Measurements from ENCODE around the gene MYNN.
"Not testable (repeated sequence)": the region's sequence is repeated elsewhere in the genome, so short reads cannot be mapped to it uniquely, and the experiment has no call there.

Gene MYNN

GRCh38 chr3:169772897-169773816, at the start of gene MYNN:
Gene MYNN (plus strand): TSS chr3:169773396. CDS start chr3:169774296, 900 bp downstream.
- DNase-seq, result peak; percentile 72 to 76

DNA sequence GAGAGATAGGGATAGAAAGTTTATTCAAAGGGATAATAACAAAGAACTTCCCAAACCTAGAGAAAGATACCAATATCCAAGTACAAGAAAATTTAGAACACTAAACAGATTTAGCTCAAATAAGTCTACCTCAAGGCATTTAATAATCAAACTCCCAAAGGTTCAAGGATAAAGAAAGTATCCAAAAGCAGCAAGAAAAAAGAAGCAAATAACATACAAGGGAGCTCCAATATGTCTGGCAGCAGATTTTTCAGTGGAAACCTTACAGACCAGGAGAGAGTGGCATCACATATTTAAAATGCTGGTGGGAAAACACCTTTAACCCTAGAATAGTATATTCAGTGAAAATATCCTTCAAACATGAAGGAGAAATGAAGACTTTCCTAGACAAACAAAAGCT, 41.3 kb upstream of the MYNN start:
- not testable (repeated sequence) for DNase-seq

DNA sequence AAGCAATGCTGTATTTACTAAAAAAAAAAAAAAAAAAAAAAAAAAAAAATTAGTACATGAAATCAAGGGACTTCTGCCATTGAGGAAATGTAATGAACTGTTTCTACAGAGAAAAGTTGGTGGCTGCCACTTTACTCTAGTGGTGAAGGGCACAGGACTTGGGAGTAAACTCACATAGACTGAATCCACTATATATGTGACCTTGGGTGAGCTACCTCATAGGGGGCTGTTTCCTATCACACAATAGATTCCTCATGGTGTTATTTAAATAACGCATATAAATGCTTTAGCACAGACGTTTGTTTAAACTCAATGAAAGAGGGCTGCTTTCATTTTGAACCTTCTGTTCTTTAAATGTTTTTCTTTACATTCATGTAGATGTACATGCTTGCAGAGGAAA, 34.1 kb upstream of the MYNN start:
- no peak for DNase-seq

DNA sequence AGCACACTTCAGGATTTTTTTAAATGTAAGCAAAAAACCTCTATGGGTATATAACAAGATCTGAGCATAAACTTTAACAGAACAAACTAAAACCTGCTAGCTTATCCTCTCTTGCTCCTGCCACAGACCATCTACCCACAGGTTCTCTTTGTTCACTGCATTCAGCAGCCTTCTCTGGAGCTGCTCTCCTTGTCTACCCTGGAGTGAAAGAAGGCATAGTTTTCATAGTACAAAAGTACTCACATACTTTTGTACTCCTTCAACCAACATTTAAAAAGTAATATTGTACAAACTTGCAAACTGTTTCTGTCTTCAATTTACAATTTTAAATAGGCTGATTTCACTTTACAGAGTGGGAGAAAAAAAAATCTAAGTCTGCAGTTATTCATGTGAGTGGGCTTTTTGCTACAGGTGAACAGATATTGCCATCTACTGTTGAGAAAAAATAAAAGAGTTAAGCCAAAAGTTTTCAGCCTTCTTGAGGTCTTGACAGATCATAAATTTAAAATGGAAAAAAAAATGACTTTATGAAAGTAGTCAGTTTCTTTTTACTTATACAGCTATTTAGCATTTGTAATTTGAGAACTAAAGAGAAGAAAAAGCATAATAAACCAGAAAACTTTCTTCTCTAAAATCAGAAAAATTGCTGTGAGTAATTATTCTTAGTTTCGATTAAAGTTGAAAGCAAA, 28.7 kb upstream of the MYNN start:
- no peak for DNase-seq

GRCh38 chr3:169746924-169747323, 26.3 kb upstream of the MYNN start:
- no peak for DNase-seq

DNA sequence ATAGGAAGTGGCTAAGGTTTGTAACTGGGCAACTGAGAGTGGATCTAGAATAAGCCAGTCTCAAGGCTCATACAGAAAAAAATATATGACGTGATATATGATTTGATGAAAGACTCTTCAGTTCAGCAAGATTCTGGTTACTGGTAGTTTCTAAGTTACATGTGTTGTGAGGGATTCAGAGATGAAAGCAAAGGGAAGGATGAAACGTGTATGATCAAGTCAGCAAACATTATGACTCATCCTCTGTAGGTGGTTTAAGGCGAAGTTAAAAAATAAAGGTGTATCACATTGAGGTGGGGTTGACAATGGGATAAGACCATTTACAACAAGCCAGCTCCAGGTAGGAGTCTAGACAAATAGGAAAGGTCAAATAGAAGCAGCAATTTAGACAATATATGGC, 24.5 kb upstream of the MYNN start:
- DNase-seq, result no peak

DNA sequence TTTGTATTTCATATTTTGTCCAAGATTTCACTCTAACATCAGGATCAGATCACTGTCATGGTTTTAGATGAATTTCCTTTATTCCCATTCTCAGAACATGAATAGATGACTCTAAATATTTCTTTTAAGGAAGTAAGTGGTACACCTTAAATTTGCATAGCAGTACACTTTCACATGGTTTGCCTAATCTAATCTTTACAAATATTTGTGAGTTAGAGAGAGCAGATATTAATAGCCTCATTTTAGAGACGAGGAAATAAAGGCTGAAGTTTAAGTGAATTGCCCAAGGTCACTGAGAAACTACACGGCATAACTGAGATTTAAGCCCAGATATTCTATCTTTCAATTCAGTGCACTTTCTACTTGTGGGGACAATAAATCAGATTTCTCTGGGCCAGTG, 22.5 kb upstream of the MYNN start:
- DNase-seq, result no peak

- DNase-seq, result no peak
Measured at GRCh38 chr3:169751875-169752274, 21.3 kb upstream of the MYNN start.

DNA sequence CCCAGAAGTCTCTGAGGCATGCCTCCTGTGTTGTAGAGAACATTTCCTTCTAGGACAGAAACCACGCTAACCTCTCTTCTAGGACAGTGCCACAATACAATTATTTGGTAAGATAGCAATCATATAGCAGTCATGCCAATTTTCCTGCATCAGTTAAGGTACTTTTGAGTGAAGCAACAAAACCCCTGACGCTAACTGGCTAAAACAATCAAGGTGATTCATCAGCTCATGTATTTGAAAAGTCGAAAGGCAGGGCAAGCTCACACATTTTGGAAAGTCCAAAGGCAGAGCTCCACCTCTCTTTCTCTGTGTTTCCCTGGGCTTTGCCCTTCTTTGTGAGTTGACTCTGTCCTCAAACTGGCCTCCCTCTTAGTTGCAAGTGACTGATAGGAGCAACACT, 18.5 kb upstream of the MYNN start:
- no peak for DNase-seq

- no peak for DNase-seq
Measured at GRCh38 chr3:169755488-169755887, 17.7 kb upstream of the MYNN start.

DNA sequence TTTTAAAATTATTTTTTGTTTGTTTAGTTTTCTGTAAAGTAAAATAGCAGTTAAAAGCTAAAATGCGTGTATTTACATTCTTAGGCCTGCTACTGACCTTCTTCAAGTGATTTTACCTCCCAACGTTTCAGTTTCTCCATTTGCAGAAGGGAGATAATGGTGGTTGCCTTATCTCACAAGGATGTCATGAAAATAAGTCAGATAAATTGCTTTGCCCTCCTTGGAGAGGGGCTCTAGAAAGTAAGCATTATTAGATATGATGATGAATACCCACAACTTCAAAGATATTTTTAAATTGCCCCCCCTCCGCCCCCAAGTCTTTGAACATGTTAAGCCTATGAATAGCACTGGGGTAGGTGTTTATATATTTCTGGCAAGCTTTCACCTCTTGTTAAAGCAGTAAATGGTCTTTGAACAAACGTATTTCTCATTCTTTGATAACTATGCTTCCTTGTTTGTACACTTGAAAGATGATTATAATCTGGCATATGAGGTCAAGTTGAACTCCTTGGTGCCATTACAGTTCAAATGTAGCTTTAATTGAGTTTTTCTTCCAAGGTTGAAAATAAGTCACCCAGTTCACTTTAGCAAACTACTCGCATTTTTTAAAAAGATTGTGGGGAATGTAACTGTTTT, 14.7 kb upstream of the MYNN start:
- no peak for DNase-seq

DNA sequence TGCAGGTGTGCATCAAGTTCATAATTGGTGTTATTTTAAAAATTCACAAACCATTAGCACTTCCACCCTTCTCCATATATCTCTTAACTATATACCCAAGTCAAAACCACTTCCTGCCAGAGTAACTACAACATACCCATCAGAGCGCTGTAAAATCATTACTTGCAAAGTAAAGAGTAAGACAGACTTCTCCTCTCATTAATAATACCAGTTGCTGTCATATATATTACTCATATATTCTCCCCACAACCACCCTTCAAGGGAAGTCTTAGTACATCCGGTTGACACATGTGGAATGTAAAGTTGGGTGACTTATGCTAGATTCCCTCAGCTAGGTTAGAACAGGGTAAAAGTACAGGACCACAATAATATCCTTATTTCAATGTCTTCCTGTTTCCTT, 13.9 kb upstream of the MYNN start:
- DNase-seq, result no peak

DNA sequence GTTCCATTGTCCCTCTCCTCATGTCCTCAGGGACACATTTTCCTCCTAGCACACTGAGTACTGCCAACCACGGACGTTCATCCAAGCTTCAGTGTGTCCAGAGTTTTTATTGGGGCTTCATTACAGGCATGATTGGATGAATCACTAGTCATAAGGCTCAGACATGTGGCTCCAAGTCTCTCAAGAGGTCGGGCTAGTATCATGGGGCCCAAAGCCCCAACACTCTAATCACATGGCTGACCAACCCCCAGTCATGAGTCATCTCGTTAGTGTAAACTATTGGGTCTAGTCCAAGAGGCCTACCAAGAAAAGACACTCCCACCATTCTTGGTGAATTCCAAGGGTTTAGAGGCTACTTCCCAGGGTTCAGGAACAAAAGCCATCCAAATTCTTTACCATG, 12.7 kb upstream of the MYNN start:
- no peak for DNase-seq

- DNase-seq, result no peak
Measured at GRCh38 chr3:169764312-169764881, 8.8 kb upstream of the MYNN start.

GRCh38 chr3:169764882-169765612, 8.1 kb upstream of the MYNN start, which contains the start of gene TERC:
Gene TERC (minus strand): TSS chr3:169765060.
- peak; percentile 68 to 79 for DNase-seq

DNA sequence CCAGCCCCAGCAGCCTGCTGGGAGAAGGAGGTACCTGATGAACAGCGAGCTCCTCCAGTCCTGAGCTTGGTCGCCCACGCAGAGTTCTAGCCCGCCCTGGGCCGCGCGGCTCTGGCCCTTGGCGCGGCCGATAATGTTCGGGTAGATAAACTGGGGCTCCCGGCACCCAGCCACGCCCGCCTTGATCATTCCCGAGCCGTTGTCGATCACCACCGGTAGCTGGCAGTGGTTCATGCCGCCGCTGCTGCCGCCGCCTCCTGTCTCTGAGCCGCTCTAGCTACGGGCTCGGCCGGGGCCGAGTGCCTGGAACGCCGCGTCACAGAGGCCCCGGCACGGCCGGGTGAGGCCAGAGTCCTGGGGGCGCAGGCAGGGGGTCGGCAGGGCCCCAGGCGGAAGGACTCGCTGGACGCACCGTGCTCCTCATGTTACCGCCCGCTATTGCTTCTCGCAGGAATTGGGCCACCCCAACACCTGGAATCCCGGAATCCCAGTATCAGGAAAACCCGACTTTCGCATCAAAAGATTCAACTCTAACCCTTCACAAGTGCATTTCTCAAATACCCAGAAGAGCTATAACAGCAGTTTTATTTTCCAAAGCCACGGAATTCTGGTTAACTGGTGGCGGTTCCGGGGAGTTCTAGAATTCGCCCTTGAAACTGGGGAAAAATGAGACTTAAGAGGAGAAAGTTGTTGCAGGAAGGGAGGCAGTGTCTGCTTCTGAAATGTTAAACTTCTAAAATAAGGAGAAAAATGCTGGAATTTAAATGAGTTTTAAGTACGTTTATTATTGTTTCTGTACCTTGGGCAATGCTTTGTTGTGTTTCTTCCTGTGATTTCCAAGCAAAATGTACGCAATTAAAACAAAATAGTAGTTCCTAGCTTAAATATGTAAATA, 3.7 kb upstream of the MYNN start, which contains the start of gene ACTRT3:
TSS of gene ACTRT3 (minus strand) at position 275 of the 895 bp plus-strand sequence. CDS start at position 234, 41 bp downstream.
- no peak for DNase-seq

DNA sequence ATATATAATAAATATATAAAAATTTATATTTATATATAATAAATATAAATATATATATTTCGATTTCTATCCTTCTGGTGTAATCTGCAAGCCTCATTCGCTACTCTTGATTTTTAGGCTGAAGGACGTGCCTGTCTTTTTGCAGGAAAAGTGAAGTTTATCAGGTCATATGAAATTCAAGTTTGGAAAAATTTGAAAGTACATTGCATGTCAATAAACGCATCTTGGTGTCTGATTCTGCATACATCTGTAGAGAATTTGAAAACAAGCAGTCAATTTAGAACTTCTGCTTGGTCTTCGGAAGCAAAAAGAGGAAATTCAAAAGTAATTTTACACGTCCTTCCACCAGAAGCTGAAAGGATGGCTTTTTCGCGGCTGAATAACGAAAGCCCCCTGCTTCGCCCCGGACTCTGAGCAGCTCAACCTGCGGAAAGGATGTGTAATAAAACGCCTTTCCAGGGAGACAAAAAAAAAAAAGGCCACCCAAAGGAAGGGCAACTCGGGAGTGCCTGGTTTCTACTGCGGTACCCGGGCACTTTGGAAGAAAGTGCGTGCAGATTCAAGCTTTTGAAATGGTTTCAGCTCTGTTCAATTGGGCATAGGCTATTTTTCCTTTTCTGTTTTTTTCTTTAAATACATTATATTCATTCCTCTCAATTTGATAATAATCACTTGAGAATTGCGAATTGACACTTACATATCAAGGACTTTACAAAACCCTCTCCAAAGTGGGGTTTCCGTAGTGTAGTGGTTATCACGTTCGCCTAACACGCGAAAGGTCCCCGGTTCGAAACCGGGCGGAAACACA, 1.5 kb upstream of the MYNN start:
- DNase-seq, result peak; percentile 58 to 87

DNA sequence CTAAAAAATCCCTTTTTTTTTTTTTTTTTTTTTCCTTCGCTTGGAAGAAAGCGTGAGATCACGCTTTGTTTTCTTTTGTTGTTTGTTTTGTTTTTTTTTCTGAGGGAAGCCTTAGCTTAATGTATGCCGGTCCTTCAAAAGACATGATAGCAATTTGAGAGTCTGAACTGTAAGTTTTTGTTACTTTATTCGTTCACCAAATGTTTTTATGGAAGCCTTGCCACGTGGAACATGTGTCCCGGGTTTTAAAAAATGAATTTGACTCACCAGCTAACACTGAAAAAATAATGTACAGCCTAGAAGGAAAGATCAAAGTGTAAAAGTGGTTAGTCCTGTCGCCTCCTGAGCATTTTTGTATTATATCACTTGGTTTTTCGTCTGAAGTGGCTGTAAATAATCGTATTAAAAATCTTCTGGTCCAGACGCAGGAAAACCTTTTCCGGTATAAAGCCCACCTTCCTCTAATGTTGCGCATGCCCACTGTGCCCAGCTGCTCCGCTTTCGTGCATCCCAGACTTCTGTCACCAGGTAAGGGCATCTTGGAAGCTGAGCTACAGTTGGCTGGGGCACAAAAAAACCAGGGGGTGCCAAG, 795 bp upstream of the MYNN start:
- DNase-seq, result peak; percentile 61 to 65

GRCh38 chr3:169774186-169774585, 990 bp downstream of the MYNN start:
- no peak for DNase-seq

- DNase-seq, result no peak
Measured at GRCh38 chr3:169777822-169778221, 4.6 kb downstream of the MYNN start.
